GM18508 (cell line): ENCODE measurements around the gene TNS3.

ENCODE experiments used
- ATAC-seq: cut with Tn5 transposase; IDR thresholded peaks from one replicate; pipeline ENCODE4 v1.9.1; 2021; ENCODE audit warnings: moderate number of reproducible peaks; ENCODE audit not compliant: insufficient read depth, unreplicated experiment

Gene TNS3

DNA sequence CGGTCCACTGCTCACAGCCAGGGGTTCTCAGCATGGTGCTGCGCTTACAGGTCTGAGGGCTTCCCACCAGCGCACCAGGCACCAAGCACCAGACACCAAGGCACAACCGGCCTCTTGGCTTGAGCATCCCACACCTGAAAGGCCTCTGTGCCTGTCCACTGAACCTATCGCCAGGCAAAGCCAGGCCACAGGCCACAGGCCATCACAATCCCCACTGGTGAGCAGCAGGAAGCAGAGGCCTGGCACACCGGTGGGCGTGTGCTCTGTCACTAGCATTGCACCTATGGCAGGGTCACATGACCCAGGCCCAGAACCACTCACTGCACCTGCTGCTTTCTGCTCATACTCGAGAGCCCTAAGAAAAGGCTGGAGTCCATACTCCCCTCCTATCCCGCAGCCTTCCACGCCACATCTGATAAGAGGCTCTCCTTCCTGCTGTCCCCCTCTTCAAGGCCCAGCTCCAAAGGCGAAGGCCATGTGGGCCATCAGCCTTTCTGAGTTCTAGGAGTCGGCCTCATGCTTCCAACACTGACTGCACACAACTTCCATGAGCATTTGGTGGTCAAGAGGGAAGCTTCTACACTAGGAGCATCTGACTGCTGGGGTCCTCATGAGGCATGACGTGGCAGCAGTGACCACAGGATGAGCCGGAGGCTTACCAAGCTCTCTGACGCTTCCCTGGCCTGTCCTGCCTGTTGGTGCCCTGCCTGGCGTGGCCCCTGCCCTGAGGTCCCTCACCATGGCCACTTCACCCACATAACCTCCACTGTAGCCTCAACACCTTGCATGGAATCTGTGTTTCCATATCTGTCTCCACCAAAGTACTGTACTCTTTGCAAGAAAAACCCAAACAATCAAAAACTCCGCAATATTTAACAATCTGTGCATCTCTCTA lies 166.3 kb downstream of the TNS3 start:
- no peak for ATAC-seq

DNA sequence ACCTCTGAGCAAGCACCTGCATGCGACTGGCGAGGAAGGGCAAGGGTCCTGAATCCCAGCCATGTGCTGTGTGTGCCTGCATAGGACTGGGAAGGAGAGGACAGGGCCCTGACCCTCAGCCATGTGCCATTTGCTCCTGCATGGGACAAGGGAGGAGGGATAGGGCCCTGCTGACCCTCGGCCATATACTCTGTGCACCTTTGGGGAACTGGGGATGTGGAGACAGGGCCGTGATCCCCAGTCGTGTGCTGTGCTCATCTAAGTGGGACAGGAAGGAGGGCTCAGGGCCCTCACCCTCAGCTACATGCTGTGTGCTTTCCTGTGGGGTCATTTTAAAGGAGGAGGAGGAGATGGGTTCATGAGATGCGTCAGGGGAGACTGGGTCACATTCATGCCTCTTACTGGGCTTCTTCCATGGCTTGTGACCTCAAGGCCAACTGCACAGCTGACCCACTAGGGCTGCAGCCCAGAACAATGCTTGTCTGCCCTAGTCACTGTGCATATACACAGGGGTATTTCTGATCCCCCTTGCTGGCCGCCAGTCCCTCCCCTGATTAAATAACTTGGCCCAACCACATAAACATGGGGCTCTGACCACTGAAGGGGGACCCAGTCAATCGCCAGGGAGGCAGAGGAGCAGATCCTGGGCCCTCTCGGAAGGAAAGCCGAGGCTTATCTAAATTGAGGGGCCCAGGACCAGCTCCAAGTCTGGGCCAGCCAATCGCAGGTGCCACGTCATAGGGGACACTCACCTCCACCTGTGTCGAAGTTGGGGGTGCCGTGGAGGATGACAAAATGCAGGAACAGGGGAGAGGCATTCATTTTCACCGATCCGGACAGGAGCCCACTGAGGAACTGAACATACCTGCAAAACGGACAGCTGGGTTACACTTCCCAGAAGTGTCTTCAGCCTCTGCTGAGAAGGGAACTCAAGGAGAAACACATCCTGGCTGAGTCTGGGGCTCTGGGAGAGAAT lies 167.3 kb downstream of the TNS3 start:
- no peak for ATAC-seq

- ATAC-seq, result no peak
These were observed 168.2 kb downstream of the TNS3 start for GRCh38 chr7:47413526-47414341.

DNA sequence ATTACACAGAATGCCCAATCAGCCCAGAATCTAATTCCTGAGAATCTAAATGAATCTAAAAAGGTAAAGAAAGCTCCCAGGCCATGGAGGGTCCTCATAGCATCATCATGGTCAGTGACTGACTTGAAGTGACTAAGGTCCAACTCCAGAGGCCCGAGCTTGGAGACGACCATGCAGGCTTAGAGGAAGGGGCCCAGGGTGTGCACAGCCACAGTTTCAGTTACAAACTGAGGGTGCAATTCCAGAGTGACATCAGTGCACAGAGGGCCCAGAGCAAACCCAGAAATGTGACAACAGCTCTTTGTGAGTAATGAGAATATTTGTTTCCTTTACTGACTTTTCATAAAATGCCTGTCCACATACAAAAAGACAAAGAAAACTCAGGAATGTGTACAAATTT lies 170.0 kb downstream of the TNS3 start:
- ATAC-seq, result no peak

GRCh38 chr7:47411281-47411869 lies 170.5 kb downstream of the TNS3 start:
- no peak for ATAC-seq

DNA sequence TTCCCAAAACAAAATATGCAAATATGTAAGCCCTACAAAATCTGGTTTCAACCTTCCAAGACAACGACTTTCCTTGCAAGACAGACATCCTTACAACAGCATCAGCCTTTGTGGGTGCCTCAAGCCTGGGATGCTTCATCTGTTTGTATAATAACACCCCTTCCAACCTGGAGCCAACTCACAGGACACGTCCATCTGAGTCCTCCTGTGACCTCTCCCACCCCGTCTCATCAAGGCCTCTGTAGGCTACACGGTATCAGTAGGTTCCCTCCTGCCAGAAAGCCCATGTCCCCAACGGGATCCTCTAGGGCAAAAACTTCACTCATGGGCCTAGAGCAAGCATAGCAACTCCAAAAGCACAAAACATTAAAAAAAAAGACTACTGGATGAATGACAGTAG lies 173.2 kb downstream of the TNS3 start:
- ATAC-seq, result no peak

- no peak for ATAC-seq
These were observed 173.9 kb downstream of the TNS3 start for GRCh38 chr7:47407821-47408674.

GRCh38 chr7:47407136-47407535 lies 174.8 kb downstream of the TNS3 start:
- ATAC-seq, result no peak

DNA sequence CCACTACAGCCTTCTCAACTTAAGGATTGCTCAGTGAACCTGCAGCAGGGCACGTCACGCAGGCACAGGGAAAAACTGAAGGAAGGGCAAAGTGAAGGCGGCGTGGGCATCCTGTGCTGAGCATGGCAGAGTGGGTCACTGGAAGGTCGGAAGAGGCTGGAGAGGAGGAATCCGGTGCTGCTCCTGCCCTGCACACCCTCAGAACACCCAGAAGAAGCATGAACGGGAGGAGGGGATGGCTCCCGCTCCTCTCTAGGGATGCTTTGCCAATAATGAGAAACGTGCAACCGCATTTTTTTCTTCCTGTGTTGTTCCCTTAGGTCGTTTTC lies 175.1 kb downstream of the TNS3 start:
- no peak for ATAC-seq

- no peak for ATAC-seq
These were observed 175.8 kb downstream of the TNS3 start for GRCh38 chr7:47405921-47406800.

DNA sequence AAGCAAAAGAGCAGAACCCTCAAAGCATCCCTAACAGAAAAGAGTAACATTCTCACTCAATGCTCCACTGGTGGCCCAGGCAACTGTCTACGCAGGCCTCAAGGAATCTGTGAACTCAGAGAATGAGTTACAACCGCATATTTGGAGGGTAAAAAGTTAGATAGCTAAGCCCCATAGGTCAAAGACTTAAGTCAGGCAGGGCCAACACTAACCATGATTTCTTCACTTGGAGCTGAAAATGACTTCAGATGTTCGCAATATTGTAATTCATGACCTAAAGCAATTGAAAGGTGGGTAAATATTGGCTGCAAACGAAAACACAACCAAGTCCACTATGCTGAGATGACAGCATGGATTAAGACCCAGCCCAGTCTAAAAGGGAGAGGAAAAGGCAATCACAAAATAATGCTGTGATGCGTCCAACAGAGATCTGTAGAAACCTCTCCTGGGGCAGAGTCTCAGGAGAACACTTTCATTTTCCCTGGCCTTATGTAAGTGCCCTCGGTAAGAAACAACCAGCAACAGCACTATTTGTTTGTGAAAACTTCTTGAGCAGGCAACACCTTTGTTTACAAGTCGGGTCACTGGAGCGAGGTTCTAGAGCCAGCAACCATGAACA lies 176.5 kb downstream of the TNS3 start:
- no peak for ATAC-seq

- no peak for ATAC-seq
These were observed 177.9 kb downstream of the TNS3 start for GRCh38 chr7:47404010-47404409.

DNA sequence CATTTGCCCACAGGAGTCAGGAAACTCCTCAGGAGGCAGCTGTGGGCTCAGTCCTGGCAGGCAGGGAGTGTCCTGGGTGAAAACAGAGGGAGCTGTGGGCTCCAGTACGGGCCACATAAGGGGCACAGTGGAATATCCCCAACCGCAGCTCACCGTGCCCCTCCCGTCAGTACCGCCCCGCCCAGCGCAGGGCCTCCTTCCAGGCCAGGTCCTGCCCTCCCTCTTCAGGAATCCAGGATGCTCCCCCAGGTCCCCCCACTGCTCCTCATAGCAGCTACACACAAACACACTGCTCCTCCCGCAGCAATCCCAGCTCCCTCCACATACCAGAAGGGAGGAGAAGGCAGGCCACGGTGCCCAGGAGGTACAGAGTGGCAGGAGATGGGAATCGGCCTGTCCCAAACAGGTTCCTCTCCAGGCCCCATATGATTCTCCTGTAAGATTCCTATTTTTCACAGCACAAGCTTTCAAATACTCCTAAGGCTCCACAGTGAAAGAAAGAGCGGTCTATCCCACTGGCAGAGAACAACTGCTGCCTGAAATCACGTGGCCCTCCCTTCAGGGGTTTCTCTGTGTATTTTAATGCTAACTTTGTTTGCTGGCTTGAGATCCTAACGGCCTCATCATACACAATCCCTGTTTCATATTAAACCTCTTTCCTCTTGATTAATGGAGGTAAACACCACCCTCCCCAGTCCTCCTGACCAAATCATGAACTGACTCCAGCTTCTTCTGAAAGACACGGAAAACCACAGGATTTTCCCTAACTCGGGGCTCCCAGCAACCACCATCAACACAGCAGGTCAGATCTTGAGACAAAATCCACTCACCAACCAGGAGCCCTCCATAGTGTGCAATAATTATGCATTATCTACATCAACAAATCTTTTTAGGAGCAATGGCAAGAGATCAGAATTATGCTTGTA lies 178.7 kb downstream of the TNS3 start:
- ATAC-seq, result no peak

DNA sequence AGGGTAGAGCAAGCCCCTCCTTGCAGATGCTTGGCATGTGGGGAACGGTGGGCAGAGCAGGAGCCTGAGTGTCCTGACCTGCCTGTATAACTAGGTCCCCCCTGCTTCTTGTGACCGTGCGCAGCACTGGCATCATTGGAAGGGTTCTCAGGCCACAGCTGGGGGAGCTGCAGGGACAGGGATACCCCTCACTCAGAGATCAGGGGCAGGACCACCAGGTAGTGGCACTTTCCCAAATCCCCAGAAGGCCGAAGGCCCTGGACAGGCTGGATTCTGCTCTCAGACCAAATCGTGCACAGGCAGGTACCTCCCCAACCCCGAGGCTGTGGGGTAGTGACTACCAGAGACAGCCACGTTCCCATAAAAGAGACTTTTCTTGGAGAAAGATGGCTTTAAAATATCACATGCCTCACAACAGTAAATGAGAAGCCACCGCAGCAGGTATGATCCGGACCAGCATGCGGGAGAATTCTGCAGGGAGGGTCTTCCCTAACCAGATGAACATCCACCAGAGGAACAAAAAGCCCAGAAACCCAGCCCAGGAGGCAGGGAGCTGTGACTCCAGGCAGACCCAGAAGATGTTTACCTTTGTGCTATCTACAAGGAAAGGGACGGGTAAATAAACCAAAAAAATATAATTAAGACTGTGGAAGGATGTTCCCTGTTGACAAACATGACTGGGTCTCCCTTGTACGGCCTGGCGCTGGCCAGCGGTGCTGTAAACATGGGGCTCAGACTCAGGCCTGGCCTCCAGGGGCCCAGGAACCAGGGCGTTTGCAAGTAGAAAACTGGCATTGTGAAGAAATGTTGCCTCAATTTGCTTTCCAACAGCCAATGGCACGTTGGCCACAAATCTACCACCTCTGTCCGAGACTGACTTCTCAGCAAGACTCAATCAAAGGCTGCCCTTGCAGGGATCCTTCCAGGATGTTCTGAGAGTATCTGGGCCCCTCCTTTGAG lies 180.0 kb downstream of the TNS3 start:
- no peak for ATAC-seq

GRCh38 chr7:47400741-47401206 lies 181.1 kb downstream of the TNS3 start:
- no peak for ATAC-seq

- ATAC-seq, result no peak
These were observed 181.9 kb downstream of the TNS3 start for GRCh38 chr7:47400001-47400400.
